DMS153 treated with DMSO at 0.1 percent for 48 hours (cell line): ENCODE measurements around the gene AHI1.

ENCODE experiments used
- DNase-seq: peaks from one replicate; lab custom pipeline; 2025; ENCODE audit not compliant: unreplicated experiment; lab: John Stamatoyannopoulos, UW

The AHI1 gene

DNA sequence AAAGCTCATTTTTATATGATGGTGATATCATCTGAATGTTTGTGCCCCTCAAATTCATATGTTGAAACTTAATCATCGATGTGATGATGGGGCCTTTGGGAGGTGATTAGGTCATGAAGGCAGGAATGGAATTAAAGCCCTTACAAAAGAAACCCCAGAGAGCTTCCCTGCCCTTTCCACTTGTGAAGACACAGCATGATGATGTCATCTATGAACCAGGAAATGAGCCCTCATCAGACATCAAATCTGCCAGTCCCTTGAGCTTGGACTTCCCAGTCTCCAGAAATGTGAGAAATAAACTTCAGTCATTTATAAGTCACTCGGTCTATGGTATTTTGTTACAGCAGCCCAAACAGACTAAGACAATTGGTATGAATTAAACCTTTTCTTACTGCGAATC, 163.4 kb downstream of the AHI1 start:
- no peak for DNase-seq

DNA sequence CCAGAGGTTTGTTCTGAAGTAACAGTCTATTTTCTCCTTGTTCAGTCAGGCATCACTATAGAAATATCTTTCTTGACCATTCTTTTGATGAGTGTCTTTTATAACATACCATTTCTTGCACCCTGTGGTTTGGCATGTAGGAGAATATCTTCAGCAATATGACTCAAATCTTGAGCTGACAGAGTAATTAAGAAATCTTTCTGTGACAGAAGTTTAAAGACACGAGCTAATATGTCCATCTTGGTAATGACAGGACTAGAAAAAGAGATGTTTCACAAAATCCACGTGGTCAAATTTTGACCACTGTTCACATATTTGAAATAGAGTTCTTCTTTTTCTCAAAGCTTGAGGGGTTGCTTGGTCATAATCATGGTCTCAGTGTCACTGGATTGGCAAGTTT, 166.5 kb downstream of the AHI1 start:
- DNase-seq: no peak

DNA sequence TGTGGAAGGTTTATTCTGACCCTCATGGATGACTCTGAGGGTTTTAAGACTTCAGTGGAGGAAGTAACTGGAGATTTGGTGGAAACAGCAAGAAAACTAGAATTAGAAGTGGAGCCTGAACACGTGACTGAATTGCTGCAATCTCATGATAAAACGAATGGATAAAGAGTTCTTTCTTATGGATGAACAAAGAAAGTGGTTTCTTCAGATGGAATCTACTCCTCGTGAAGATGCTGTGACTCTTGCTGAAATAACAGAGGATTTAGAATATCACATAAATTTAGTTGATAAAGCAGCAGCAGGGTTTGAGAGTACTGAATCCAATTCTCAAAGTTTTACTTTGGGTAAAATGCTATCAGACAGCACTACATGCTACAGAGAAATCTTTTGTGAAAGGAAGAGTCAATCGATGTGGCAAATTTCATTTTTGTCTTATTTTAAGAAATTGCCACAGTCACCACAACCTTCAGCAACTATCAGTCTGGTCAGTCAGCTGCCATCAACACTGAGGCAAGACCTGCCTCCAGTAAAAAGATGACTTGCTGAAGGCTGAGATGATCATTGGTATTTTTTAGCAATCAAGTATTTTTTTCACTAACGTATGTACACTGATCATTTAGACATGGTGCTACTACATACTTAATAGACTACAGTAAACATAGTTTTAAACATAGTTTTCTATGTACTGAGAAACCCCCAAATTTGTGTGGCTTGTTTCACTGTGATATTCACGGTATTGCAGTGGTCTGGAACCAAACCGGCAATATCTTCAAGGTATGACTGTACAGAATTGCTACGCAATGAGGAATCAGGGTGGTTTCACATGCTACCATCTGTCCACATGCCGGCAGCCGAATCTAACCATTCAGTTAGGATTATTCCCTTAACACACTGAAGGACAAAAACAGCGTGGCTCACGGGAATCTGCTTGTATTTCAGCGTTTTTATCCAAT, 167.4 kb downstream of the AHI1 start:
- no peak for DNase-seq

DNA sequence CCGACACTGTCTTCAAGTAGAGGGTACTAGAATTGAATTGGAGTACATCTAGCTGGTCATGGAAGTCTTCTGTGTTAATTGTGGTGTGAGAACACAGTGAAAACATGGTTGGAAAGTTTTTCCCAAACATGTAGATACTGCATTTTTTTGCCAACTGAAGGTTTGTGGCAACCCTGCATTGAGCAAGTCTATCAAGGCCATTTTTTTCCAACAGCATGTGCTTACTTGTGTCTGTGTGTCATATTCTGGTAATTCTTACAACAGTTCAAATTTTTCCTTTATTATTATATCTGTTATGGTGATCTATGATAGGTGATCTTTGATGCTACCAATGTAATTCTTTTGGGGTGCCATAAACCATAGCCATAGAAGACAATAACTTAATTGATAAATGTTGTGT, 169.4 kb downstream of the AHI1 start:
- no peak for DNase-seq

DNA sequence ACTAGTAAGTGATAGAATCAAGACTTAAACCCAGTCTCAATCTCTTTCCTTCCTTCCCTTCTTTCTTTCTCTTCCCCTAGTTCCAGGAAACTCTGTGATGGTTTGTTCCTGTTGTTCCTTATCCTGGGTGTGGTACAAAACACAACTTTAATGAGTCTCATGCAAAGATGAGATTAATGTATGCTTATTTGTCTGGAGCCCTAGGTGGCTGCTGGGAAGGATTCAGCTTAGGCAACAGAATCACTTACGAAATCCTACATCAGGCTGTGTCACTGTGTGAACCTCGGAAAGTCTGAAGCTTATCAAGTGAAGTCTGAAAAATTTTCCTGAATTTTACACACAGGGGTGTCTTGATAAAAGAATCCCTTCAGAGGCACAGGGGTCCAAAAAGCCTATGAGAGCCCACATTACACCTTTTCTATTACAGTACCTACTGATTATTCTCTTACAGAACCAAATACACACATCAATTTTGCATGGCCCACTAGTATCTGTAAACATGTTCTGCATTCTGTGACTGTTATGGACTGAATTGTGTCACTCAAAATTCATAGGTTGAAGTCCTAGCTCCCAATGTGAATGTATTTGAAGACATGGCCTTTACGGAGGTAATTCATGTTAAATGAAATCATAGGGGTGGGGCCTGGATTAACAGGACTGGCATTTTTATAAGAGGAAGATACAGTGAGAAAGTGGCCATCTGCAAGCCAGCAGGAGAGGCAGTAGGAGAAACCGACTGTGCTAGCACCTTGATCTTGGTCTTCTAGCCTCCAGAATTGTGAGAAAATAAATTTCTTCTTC, 171.7 kb downstream of the AHI1 start:
- DNase-seq: no peak

DNA sequence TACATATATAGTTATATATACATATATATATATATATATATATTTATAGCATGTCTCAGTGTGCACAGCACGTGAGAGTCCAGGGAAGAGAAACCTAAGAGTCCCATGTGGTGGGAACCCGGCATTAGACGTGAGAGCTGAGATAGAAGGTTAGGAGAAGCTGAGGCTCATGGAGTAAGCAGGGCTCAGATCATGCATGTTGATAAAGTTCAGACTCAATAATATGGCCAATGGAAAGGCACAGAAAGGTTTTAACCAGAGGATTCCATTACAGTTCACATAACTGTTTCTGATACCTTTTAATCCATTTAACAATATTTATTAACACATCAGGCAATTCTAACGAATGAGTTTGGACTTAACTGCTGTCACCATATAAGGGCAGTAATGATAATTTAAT, 173.0 kb downstream of the AHI1 start:
- no peak for DNase-seq

DNA sequence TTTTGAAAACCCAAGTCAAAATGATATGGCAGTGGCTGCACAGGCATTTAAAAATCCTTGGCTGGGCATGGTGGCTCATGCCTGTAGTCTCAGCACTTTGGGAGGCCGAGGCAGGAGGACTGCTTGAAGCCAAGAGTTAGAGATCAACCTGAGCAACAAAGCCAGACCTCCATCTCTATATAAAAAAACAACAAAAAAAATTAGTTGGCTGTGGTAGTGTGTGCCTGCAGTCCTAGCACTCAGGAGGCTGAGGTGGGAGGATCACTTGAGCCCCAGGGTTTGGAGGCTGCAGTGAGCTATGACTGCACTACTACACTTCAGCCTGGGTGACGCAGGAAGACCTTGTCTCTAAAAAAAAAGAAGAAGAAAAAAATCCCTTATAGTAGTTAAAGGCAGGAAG, 173.6 kb downstream of the AHI1 start:
- no peak for DNase-seq

DNA sequence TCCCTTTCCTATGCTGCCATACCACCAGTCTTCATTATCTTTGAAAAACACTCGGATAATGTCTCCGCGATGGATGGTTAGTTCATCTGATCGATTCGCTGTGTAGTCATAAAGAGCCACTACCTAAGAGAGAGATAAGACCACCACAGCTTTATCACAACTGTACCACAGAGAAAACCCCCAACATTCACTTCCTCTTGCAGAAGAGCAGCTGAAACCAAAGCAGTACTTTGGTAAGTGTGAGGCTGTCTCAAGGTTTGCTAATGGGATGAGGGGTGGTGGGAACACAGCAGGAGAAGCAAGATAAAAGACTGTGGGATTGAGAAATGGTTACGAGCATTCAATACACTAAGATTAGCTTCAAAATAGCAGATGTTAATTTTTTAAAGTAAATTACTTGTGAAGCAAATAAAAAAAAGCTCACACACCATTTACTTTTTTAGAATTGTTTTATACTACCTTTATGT, 174.3 kb downstream of the AHI1 start:
- no peak for DNase-seq

DNA sequence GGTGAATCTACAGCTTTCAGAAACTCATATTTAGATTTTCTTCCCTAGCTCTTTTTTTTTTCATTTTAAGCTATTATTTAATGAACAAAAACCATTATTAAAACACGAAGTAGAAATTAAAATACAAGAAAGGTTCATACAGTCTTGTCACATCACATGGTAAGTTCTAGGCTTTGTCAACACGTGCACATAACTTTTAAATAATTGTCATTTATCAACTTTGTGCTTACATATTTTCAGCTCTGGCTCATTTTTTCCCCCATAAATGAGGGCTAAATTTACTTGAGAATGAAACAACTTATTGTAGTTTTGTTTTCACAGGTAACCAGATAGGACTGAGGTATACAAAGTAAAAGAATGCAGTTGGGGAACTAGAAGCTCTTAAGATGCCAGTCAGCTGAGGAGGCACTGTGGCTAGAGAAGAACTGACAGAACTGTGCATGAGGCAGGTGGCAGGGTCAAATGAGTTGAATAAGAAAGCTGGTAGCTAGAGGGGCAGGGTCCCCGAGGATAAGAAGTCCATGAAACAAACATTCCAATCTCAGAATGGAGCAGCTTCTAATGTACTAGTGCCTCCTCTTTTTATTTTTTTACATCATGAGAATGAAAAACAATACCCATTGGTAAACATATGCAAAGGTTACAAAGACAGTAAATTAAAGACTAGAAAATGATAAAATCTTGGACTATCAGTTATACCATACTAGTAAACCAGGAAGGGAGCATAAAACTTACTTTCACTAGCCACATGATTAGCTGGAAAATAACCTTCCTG, 174.9 kb downstream of the AHI1 start:
- DNase-seq: no peak

DNA sequence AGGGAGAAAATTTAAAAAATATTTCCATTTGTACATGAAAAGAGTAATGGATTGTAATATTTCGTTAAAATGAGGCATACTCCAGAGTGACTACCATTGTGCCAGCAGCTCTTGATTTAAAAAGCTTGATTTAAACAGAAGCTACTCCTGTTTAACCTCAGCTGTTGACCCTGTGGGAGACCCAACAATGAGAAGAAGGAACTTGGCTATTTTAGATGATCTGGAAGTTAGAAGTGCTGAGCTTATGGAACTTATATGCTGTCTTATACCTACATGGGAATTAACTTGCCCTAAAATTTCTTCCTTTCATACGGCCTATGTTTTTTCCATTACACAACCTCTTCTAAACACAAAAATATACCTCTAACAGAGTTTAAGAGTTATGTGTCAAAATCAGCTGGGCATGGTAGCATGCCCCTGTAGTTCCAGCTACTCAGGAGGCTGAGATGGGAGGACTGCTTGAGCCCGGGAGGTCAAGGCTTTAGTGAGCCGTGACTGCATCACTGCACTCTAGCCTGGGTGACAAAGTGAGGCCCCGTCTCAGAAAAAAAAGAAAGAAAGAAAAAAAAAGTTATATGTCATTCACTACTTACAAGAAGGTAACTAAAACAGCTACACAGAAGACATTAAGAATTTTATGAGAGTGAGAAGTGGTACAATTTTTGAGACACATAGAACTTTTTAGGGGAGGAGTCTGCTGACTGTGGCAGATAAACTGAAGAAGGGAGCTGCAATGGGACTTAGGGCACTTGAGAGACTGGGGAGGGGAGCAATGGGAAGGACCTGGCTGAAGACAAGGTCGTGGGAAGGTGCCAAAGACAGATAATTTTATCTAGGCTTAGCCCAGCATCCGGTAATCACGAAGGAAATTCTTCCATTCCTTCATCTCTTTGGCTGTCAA, 176.6 kb downstream of the AHI1 start:
- no peak for DNase-seq

DNA sequence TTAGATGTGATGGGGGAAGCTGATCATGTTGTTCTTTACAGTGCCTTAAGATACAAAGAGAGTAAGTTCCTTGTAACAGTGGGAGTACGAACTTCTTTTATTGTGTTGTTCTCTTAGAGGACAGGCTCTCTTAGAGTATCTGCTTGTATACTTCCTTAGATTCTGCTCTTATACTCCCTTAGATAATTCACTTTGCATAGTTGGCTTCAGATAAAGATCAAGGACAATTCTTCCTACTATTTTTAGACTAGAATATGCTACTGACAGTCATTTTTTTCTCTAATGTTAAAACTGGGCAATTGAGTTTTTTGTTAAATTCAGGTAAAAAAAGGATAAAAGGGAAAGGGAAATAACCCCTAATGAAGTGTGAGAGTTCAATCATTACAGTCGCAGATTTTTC, 177.7 kb downstream of the AHI1 start:
- no peak for DNase-seq

DNA sequence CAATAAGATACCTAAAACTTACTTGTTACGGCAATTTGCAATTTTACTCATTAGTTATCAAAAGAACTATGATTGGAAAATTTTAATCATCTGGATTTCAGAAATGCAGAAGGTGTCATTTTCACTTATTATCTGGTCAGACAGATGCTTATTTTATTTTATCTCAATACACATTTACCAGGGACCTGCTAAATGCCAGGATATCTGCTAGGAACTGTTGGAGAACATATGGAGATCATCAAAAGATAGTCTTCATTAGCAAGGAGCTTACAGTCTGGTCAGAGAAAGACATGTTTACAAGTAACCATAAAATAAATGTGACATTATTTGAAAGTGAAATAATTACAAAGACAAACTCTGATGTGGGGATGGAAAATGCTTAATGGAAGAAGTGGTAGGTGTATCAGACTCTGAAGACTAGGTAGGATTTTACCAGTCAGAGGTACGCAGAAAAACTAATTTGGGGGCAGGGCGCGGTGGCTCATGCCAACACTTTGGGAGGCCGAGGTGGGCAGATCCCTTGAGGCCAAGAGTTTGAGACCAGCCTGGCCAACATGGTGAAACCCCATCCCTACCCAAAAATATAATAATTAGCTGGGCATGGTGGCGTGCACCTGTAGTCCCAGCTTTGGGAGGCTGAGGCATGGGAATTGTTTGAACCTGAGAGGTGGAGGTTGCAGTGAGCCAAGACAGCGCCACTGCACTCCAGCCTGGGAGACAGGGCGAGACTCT, 178.6 kb downstream of the AHI1 start:
- no peak for DNase-seq

DNA sequence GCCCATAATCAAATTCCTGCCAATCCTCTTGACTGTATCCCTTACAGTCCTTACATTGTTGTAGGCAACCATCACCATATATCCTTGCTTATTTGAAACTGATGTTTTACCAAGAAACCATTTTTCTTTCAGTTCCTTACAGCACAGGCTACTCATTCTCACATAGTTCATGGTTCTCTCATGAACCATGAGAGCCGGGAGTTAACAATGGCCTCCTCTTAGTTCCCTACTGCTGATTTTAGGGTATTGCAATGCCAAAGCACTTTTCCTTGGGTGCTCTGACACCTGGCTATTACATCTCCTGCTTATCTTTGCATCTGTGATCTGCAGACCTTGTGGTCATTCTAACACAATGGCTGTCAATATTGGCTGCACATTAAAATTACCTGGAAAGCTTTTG, 183.0 kb downstream of the AHI1 start:
- no peak for DNase-seq

DNA sequence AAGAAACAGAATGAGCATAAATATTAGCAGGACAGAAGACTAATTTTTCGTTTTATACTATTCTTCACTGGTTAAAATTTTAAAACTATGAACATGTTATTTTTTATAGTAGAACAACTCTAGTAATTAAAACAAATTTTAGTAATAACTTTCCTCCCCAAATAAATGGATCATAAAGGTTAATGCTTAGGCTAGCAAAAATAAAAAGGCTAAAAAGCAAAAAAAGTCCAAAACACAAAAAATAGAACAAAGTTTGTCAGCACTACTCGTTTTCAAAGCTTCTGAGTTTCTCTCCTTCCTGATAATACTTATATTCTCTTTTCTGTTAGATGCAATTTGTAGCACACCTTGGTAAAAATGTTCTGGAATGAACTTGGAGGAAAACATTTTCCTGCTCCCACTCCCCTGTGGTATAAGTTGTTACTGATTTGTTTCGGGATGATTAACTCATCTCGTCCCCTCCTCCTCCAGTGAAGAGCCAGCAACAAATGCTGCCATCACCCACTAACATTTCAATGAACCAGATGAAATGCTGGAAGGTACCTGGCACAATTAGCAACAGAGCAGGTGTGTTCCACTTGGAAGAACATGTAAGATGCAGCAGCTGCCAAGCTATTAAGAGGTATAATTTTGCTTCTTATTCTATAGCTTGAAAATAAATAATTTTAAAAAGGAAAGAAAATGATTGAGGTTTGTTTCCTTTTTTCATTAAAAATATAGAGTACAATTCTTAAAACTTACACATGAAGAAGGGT, 185.9 kb downstream of the AHI1 start:
- no peak for DNase-seq

DNA sequence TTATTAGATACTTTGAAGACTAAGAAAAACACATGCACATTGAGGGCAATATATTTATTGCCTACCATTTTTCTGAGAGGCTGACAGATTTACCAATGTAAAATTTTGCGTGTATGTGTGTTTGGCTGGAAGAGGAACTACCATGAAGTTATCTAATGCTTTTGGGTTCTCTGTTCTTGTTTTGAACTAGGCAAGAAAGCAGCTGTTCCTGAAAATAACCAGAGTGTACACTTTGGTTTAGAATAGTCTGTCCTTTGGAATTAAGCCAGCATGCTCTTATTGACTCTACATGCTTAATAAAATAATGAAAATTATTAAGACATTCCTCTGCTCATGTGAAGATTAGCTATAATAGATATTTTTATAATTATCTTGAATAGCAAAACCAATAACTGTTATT, 187.2 kb downstream of the AHI1 start:
- DNase-seq: no peak

DNA sequence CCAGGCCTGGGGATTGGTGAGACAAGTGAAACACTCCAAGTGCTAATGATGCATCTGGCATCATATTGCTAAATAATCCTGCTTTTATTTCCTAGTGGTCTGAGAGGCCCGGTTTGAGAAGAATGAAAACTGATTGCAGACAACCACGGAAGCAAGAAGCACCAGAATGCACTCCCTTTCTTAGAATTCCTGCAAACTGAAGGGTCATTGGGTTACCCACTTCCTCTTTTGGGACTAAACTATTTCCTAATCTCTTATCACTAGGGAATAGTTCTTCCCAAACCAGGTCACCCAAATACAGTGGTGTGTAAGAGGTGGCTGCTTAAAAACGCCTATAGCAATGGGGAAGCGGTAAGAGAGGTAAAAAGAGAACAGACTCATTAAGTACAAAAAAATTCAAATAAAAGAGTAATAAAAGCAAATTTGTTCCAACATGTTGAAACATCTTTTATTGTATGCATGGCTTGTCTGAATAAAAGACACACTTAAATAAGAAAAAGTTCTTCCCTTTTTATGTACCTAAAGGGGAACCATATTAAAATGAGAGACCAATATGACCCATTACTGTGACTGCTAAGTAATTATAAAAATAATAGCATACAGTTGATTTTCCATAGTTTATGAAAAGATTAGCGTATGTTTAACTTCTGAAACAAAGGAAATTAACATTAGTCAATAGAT, 190.7 kb downstream of the AHI1 start:
- DNase-seq: no peak

DNA sequence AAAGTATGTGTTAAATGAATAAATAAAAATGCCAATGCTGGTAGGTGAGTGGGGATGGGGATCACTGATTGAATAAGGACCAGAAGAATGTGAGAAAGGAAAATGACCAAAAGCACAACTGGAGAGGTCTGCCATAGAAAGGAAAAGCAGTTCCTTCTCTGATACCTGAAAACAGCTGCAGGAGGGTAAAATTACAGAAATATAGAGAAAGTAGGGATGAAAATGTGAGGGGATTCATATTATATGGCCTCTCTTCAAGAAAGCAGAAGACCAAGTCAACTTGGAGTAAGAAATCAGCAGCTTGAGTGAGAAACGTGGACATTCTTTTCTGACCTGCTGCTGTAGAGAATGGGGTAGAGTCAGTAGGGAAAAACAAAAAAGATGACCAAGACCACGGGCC, 191.4 kb downstream of the AHI1 start:
- DNase-seq: no peak

DNA sequence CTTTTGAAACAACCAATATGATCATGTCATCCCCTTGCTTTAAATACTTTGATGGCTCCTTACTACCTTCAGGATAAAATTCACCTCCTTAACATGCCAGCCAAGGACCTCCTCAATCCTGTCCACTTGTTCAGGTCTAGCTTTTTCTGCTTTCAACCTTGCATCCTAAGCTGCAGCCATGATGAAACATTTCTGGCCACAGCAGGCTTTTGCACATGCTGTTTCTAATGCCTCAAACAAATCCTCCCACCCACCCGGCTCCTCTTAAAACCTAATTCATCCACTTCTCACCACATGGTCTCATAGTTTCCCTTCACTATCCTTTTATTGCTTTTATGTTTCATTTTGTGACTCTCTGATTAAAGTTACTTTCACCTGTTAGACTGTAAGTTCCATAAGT, 191.9 kb downstream of the AHI1 start:
- DNase-seq: no peak
